ENCODE measurements around the gene BTNL9. TPM values are rescaled to one million over a fixed set of nuclear protein-coding genes. Genes with fewer than 3 reads are reported as not detected.

Gene BTNL9
- total RNA-seq, 1 experiment from 2014 or later, result 1.0 TPM

Small RNAs within 50 kb of the gene (small RNA-seq; reads per million reads assigned to genes)
- gene MIR8089, result 0 reads per million in 2 experiments
- gene RNU6-1036P, result 0 reads per million in 2 experiments

Other genes starting within 250 kb of the BTNL9 start
- gene MGAT1, start 237.5 kb upstream of the BTNL9 start, total RNA-seq (2014; rRNA removed; shearing (Covaris generic)), result 52.9 and 56.5 TPM in 2 replicates
- gene ZFP62, start 179.0 kb upstream of the BTNL9 start, total RNA-seq (2014; rRNA removed; shearing (Covaris generic)), result 38.7 and 44.1 TPM in 2 replicates
- gene BTNL8, start 141.1 kb upstream of the BTNL9 start, total RNA-seq (2014; rRNA removed; shearing (Covaris generic)), result 0.32 TPM in 1 of 2 replicates, not detected in the other
- gene BTNL3, start 51.4 kb upstream of the BTNL9 start, total RNA-seq (2014; rRNA removed; shearing (Covaris generic)), result not detected in 2 replicates
- gene OR2V1, start 90.9 kb downstream of the BTNL9 start, total RNA-seq (2014; rRNA removed; shearing (Covaris generic)), result not detected in 2 replicates
- not detected in 2 replicates for gene OR2V2, start 107.3 kb downstream of the BTNL9 start, total RNA-seq (2014; rRNA removed; shearing (Covaris generic))
- 46.8 and 54.3 TPM in 2 replicates for gene TRIM7, start 164.9 kb downstream of the BTNL9 start, total RNA-seq (2014; rRNA removed; shearing (Covaris generic))
- gene TRIM41, start 183.0 kb downstream of the BTNL9 start, total RNA-seq (2014; rRNA removed; shearing (Covaris generic)), result 25.7 and 32.2 TPM in 2 replicates
- 6,972 and 7,071 TPM in 2 replicates for gene RACK1, start 203.6 kb downstream of the BTNL9 start, total RNA-seq (2014; rRNA removed; shearing (Covaris generic))
- gene TRIM52, start 220.9 kb downstream of the BTNL9 start, total RNA-seq (2014; rRNA removed; shearing (Covaris generic)), result 10.2 and 10.6 TPM in 2 replicates